Measurements from ENCODE around the gene CXXC5.
A peak's percentile ranks its signal among the peaks of the same experiment; 100 is the strongest.
"Not testable (repeated sequence)": the region's sequence is repeated elsewhere in the genome, so short reads cannot be mapped to it uniquely, and the experiment has no call there.

The CXXC5 gene

GRCh38 chr5:139708877-139709581, 60.9 kb downstream of the CXXC5 start:
- DNase-seq (ENCODE audit: low read depth in 1 of 2, low spot score in 1 of 2) = no peak

DNA sequence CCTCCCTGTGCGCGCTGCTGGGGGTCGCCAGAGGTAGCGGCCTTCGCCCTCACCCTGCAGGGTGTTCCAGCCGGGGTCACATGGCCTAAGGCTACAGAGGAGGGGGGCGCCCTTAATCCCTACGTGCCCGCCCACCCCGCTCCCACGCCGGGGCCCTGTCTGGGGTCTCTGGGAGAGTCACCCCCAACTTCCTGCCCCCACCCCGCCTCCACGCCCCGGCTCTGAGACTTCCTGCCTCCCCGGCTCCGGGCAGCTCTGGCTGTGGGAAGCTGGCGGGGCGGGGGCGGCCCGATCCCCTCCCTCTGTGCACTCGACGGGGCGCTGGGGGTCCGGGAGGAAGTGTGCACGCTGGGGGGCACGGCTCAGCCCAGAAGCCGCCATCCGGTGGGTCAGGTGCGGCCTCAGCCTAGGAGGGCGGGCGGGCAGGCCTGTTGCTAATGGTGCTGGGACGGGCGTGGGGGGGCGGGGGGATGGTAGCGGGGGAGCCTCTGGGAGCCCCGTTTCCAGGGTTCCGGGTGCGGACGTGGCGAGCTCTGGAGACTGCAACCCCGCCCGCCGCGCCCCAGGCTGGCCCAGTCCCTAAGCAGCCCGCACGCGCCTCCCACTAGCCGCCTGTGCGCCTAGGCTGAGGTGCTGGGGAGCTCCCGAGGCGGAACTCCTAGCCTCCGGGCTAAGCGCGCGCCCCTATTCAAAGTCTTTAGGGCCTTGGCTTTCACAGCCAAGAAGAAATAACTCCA, 61.6 kb downstream of the CXXC5 start:
- DNase-seq (ENCODE audit: low read depth in 1 of 2, low spot score in 1 of 2) = no peak

- DNase-seq (ENCODE audit: low read depth in 1 of 2, low spot score in 1 of 2) = no peak
Observed at GRCh38 chr5:139710319-139711066, 62.3 kb downstream of the CXXC5 start.

DNA sequence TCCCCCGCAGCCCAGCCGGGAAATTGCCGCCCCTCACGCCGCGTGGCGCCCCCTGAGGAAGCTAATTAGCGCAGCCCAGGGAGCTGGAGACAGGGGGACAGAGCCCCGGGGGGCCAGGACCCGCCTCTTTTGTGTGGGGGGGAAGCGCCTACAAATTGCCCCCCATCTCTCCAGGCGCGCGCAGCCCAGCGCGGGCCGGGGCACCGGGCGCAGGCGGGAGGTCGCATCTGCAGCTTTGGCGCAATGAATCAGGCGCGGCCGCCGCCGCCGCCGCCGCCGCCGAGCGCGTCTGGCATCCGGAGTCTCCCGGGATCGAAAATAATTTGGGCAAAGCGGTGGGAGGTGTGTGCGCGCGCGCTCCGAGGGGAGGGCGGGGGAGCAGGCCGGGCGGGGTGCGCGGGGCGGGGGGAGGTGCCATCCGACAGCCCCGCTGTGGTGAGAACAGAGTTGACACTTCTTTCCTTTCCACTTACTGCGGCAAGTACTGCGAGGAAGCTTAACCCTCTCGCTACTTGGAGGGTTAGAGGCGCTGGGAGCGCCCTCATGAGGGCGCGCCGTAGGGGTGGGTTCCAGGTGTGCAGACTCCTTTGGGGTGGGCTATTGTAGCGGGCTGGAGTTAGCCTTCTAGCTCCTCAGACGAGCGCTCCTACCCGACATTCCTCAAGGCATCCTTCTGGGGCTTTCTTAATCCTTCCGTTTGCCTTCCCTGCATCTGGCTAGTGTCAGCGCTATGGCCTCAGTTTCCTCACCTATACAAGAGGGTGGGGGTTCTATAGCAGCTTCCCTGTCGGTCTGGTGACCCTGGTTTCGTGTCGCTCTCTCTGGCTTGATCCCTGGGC, 63.1 kb downstream of the CXXC5 start:
- DNase-seq (ENCODE audit: low read depth in 1 of 2, low spot score in 1 of 2) = peak in 1 of 2 donors; percentile 26

- DNase-seq (ENCODE audit: low read depth in 1 of 2, low spot score in 1 of 2) = no peak
Observed at GRCh38 chr5:139711906-139712224, 63.7 kb downstream of the CXXC5 start.

- DNase-seq (ENCODE audit: low read depth in 1 of 2, low spot score in 1 of 2) = no peak
Observed at GRCh38 chr5:139712412-139712811, 64.3 kb downstream of the CXXC5 start.

DNA sequence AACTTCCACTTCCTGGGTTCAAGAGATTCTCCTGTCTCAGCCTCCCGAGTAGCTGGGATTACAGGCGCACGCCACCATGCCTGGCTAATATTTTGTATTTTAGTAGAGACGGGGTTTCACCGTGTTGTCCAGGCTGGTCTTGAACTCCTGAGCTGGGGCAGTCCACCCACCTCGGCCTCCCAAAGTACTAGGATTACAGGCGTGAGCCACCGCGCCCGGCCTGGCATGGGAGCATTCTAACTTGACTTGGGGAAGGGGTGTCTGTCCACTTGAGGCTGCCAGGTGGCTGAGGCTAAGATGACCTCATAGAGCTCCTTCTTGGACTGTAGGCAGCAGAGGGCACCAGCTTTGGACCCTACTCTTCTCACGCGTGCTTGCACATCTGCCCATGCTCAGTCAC, 65.7 kb downstream of the CXXC5 start:
- DNase-seq (ENCODE audit: low read depth in 1 of 2, low spot score in 1 of 2) = not testable (repeated sequence)

DNA sequence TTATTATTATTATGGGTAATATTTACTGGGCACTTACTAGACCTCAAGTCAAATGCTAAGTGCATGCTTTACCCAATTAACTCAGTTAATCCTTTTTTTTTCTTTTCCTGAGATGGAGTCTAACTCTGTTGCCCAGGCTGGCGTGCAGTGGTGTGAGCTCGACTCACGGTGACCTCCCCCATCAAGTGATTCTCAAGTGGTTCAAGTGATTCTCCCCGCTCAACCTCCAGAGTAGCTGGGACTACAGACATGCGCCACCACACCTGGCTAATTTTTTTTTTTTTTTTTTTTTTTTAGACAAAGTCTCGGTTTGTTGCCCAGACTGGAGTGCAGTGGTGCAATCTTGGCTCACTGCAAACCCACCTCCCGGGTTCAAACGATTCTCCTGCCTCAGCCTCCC, 69.1 kb downstream of the CXXC5 start:
- DNase-seq (ENCODE audit: low read depth in 1 of 2, low spot score in 1 of 2) = no peak

- DNase-seq (ENCODE audit: low read depth in 1 of 2, low spot score in 1 of 2) = not testable (repeated sequence)
Observed at GRCh38 chr5:139718403-139718802, 70.3 kb downstream of the CXXC5 start.

DNA sequence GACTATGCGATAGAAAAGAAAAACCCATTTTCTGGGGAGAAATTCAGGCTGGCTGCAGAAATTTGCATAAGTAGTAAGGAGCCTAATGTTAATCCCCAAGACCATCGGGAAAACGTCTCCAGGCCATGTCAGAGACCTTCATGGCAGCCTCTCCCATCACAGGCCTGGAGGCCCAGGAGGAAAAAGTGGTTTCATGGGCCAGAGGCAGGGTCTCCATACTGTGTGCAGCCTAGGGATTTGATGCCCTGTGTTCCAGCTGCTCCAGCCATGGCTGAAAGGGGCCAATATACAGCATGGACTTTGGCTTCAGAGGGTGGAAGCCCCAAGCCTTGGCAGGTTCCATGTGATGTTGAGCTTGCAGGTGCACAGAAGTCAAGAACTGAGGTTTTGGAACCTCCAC, 71.8 kb downstream of the CXXC5 start:
- not testable (repeated sequence) for DNase-seq (ENCODE audit: low read depth in 1 of 2, low spot score in 1 of 2)

GRCh38 chr5:139723986-139724587, 75.9 kb downstream of the CXXC5 start:
- DNase-seq (ENCODE audit: low read depth in 1 of 2, low spot score in 1 of 2) = no peak

GRCh38 chr5:139725073-139725830, 77.1 kb downstream of the CXXC5 start:
- no peak for DNase-seq (ENCODE audit: low read depth in 1 of 2, low spot score in 1 of 2)

DNA sequence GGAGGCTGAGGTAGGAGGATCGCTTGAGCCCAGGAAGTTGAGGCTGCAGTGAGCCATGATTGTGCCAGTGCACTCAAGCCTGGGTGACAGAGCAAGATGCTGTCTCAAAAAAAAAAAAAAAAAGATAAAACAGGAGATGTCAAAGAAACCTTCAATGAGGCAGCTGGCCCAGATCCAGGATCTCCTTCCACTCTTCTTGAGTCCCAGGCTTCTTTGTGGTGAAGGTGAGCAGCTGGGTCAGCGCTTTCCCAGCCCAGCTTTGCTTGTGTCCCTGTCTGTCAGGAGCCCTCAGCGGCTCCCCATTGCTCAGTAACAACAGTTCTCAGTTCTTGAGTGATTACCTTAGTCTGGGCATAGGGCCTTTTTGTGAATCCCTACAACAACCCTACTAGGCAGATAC, 78.1 kb downstream of the CXXC5 start:
- DNase-seq (ENCODE audit: low read depth in 1 of 2, low spot score in 1 of 2) = no peak

- DNase-seq (ENCODE audit: low read depth in 1 of 2, low spot score in 1 of 2) = not testable (repeated sequence)
Observed at GRCh38 chr5:139727615-139728014, 79.5 kb downstream of the CXXC5 start.

- DNase-seq (ENCODE audit: low read depth in 1 of 2, low spot score in 1 of 2) = no peak
Observed at GRCh38 chr5:139731281-139731680, 83.1 kb downstream of the CXXC5 start.

DNA sequence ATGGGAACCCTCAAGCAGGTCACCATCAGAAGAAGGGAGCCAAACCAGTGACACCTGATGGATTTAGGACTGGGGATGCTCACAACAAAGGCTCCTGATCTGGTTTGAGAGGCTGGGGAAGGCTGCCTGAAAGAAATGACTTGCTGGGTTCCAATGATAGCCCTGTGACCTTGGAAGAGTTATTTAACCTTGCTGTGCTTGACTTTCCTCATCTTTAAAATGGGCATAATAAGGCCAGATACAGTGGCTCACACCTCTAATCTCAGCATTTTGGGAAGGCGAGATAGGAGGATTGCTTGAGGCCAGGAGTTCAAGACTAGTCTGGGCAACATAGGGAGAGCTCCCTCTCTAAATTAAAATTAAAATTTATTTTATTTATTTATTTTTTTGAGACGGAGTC, 83.9 kb downstream of the CXXC5 start:
- no peak for DNase-seq (ENCODE audit: low read depth in 1 of 2, low spot score in 1 of 2)

GRCh38 chr5:139733010-139733688, 85.0 kb downstream of the CXXC5 start:
- DNase-seq (ENCODE audit: low read depth in 1 of 2, low spot score in 1 of 2) = no peak

All from stimulated activated CD4-positive, alpha-beta T cell treated with anti-CD3 and anti-CD28 coated beads, Interleukin-15, amount 100 ng/mL, for 1 hour (primary cell).